Activated T-cell treated with anti-CD3 and anti-CD28 coated beads, Interleukin-2, amount 50 U/mL, for 72 hours (primary cell): ENCODE results near the gene THEM4. TPM values are rescaled to one million over a fixed set of nuclear protein-coding genes. Genes with fewer than 3 reads are reported as not detected.

Experiments used
- ATAC-seq, 2 donors: fragments of 150-1000 bp; cut with Tn5 transposase; replicated peaks in 1 of 2; 2 replicates each; pipeline ENCODE4 v1.10.0; 2021; ENCODE audit warnings: moderate library complexity in 2 of 2, mild to moderate bottlenecking in 1 of 2
- DNase-seq, 2 donors: peaks; one replicate each; pipeline ENCODE4 v3.0.0; 2021 to 2022; ENCODE audit warnings: mixed read lengths in 1 of 2
- H3K27ac Mint-ChIP-seq: one replicate; pipeline ENCODE4 v1.8.0; 2022; ENCODE audit warnings: mild to moderate bottlenecking, moderate library complexity, mixed read lengths
- H3K27me3 Mint-ChIP-seq: one replicate; pipeline ENCODE4 v1.8.0; 2022; ENCODE audit warnings: low read depth, mixed read lengths
- H3K36me3 Mint-ChIP-seq, 2 donors: one replicate each; pipeline ENCODE4 v1.8.0; 2022; ENCODE audit warnings: mixed read lengths in 2 of 2, mild to moderate bottlenecking in 1 of 2; ENCODE audit not compliant: insufficient read depth in 2 of 2
- H3K4me1 Mint-ChIP-seq: one replicate; pipeline ENCODE4 v1.8.0; 2022; ENCODE audit warnings: low read depth, mixed read lengths
- H3K4me3 Mint-ChIP-seq, 2 donors: one replicate each; pipeline ENCODE4 v1.8.0; 2022; ENCODE audit warnings: mild to moderate bottlenecking in 2 of 2, mixed read lengths in 2 of 2, moderate library complexity in 2 of 2
- H3K9me3 Mint-ChIP-seq, 2 donors: one replicate each; pipeline ENCODE4 v1.8.0; 2022; ENCODE audit warnings: mixed read lengths in 2 of 2
- total RNA-seq, 2 donors: library from RNA; stranded (reverse); gene quantifications; one replicate each; pipeline ENCODE4 v1.2.3, GENCODE V29; 2022

THEM4 gene
- total RNA-seq, 2 donors from 2014 or later, result 40.5 to 41.5 TPM

- Mint-ChIP-seq H3K4me3 (peak overlapping the region; percentile 88 to 97), H3K36me3 (peaks cover 7 to 10% of the 10 kb centered on the region in 2 donors), H3K4me1 (peaks cover 41% of the 10 kb centered on the region), H3K9me3 (no peaks in the 10 kb centered on the region), H3K27ac (peak overlapping the region; percentile 80), H3K27me3 (no peaks in the 10 kb centered on the region)
- DNase-seq (no peak), ATAC-seq (no peak)
Observed at GRCh38 chr1:151841141-151841540, 68.2 kb downstream of the THEM4 start.

GRCh38 chr1:151840421-151840820 is 68.9 kb downstream of the THEM4 start:
- peak overlapping the region; percentile 80 for H3K27ac Mint-ChIP-seq
- peak overlapping the region; percentile 88 to 97 for H3K4me3 Mint-ChIP-seq
- H3K4me1 Mint-ChIP-seq, result peaks cover 35% of the 10 kb centered on the region
- peaks cover 4 to 8% of the 10 kb centered on the region in 2 donors for H3K36me3 Mint-ChIP-seq
- H3K27me3 Mint-ChIP-seq, result no peaks in the 10 kb centered on the region
- no peak for ATAC-seq
- no peaks in the 10 kb centered on the region for H3K9me3 Mint-ChIP-seq
- DNase-seq, result no peak

GRCh38 chr1:151839457-151840403 is 69.6 kb downstream of the THEM4 start, which contains the start of gene C2CD4D:
Gene C2CD4D, minus strand, starts transcription at chr1:151839820. Its CDS starts 831 bp downstream, at chr1:151838989.
- ATAC-seq (peak; percentile 74 to 77), DNase-seq (peak; percentile 78 to 84)
- Mint-ChIP-seq H3K4me1 (peaks cover 37% of the 10 kb centered on the region), H3K9me3 (no peaks in the 10 kb centered on the region), H3K27ac (peak within 1 kb of the TSS; percentile 80), H3K4me3 (peak within 1 kb of the TSS; percentile 88 to 97), H3K36me3 (peaks cover 4 to 6% of the 10 kb centered on the region in 2 donors), H3K27me3 (no peaks in the 10 kb centered on the region)

- Mint-ChIP-seq H3K4me3 (peak overlapping the region; percentile 88 to 97), H3K4me1 (peaks cover 44% of the 10 kb centered on the region), H3K9me3 (no peaks in the 10 kb centered on the region), H3K27ac (peak overlapping the region; percentile 77), H3K27me3 (no peaks in the 10 kb centered on the region), H3K36me3 (peaks cover 4 to 5% of the 10 kb centered on the region in 2 donors)
- DNase-seq, result no peak
- ATAC-seq, result no peak
Observed at GRCh38 chr1:151839082-151839412, 70.3 kb downstream of the THEM4 start.

GRCh38 chr1:151838222-151839081 is 70.9 kb downstream of the THEM4 start:
- DNase-seq (peak; percentile 69 to 74), ATAC-seq (peak; percentile 41 to 42)
- peaks cover 4 to 5% of the 10 kb centered on the region in 2 donors for H3K36me3 Mint-ChIP-seq
- H3K9me3 Mint-ChIP-seq, result no peaks in the 10 kb centered on the region
- H3K4me1 Mint-ChIP-seq, result peaks cover 50% of the 10 kb centered on the region
- H3K27ac Mint-ChIP-seq, result peak overlapping the region; percentile 77
- no peaks in the 10 kb centered on the region for H3K27me3 Mint-ChIP-seq
- peak overlapping the region; percentile 97 to 98 for H3K4me3 Mint-ChIP-seq

- Mint-ChIP-seq H3K9me3 (no peaks in the 10 kb centered on the region), H3K36me3 (peaks cover 4 to 5% of the 10 kb centered on the region in 2 donors), H3K4me3 (peak overlapping the region; percentile 97 to 98), H3K27me3 (no peaks in the 10 kb centered on the region), H3K4me1 (peaks cover 56% of the 10 kb centered on the region), H3K27ac (peak overlapping the region; percentile 96)
- DNase-seq (no peak), ATAC-seq (peak in 1 of 2 donors; percentile 0)
Observed at GRCh38 chr1:151837884-151838221, 71.5 kb downstream of the THEM4 start.

- Mint-ChIP-seq H3K27ac (peak overlapping the region; percentile 96), H3K4me1 (peaks cover 63% of the 10 kb centered on the region), H3K9me3 (no peaks in the 10 kb centered on the region), H3K27me3 (no peaks in the 10 kb centered on the region), H3K4me3 (peak overlapping the region; percentile 97 to 98), H3K36me3 (peaks cover 4 to 5% of the 10 kb centered on the region in 2 donors)
- DNase-seq (peak in 1 of 2 donors; percentile 54), ATAC-seq (peak; percentile 36 to 54)
Observed at GRCh38 chr1:151837197-151837596, 72.1 kb downstream of the THEM4 start.

- no peak overlapping the region for H3K4me3 Mint-ChIP-seq
- H3K27me3 Mint-ChIP-seq, result no peaks in the 10 kb centered on the region
- no peak overlapping the region for H3K27ac Mint-ChIP-seq
- H3K36me3 Mint-ChIP-seq, result peaks cover under 1 to 2% of the 10 kb centered on the region in 2 donors
- ATAC-seq (no peak), DNase-seq (no peak)
- no peaks in the 10 kb centered on the region for H3K9me3 Mint-ChIP-seq
- H3K4me1 Mint-ChIP-seq, result peaks cover 74% of the 10 kb centered on the region
Observed at GRCh38 chr1:151835596-151835995, 73.7 kb downstream of the THEM4 start.

- Mint-ChIP-seq H3K36me3 (no peaks in the 10 kb centered on the region), H3K27ac (no peak overlapping the region), H3K27me3 (no peaks in the 10 kb centered on the region), H3K4me1 (peaks cover 74% of the 10 kb centered on the region), H3K4me3 (no peak overlapping the region), H3K9me3 (no peaks in the 10 kb centered on the region)
- DNase-seq (no peak), ATAC-seq (no peak)
Observed at GRCh38 chr1:151834239-151834638, 75.1 kb downstream of the THEM4 start.

- peaks cover 83% of the 10 kb centered on the region for H3K4me1 Mint-ChIP-seq
- no peaks in the 10 kb centered on the region for H3K36me3 Mint-ChIP-seq
- no peaks in the 10 kb centered on the region for H3K27me3 Mint-ChIP-seq
- no peak for ATAC-seq
- DNase-seq, result no peak
- peak overlapping the region; percentile 29 to 71 for H3K4me3 Mint-ChIP-seq
- H3K9me3 Mint-ChIP-seq, result no peaks in the 10 kb centered on the region
- H3K27ac Mint-ChIP-seq, result peak overlapping the region; percentile 2
Observed at GRCh38 chr1:151833172-151833900, 76.0 kb downstream of the THEM4 start.

- Mint-ChIP-seq H3K36me3 (no peaks in the 10 kb centered on the region), H3K4me1 (peaks cover 87% of the 10 kb centered on the region), H3K9me3 (no peaks in the 10 kb centered on the region), H3K27me3 (no peaks in the 10 kb centered on the region), H3K27ac (no peak overlapping the region), H3K4me3 (peak overlapping the region in 1 of 2 donors; percentile 71)
- DNase-seq (no peak), ATAC-seq (no peak)
Observed at GRCh38 chr1:151832318-151832980, 76.9 kb downstream of the THEM4 start.

- Mint-ChIP-seq H3K36me3 (no peaks in the 10 kb centered on the region), H3K27me3 (no peaks in the 10 kb centered on the region), H3K4me3 (peak within 1 kb of the TSS; percentile 71 to 82), H3K27ac (peak within 1 kb of the TSS; percentile 55), H3K9me3 (no peaks in the 10 kb centered on the region), H3K4me1 (peaks cover 85% of the 10 kb centered on the region)
- DNase-seq (no peak), ATAC-seq (no peak)
Observed at GRCh38 chr1:151831605-151832004, 77.7 kb downstream of the THEM4 start, which contains the start of gene RORC. Gene RORC, minus strand, starts transcription at chr1:151831802. Its CDS starts 38 bp downstream, at chr1:151831764.
